ENCODE measurements around the gene LPAR3.

LPAR3 gene

DNA sequence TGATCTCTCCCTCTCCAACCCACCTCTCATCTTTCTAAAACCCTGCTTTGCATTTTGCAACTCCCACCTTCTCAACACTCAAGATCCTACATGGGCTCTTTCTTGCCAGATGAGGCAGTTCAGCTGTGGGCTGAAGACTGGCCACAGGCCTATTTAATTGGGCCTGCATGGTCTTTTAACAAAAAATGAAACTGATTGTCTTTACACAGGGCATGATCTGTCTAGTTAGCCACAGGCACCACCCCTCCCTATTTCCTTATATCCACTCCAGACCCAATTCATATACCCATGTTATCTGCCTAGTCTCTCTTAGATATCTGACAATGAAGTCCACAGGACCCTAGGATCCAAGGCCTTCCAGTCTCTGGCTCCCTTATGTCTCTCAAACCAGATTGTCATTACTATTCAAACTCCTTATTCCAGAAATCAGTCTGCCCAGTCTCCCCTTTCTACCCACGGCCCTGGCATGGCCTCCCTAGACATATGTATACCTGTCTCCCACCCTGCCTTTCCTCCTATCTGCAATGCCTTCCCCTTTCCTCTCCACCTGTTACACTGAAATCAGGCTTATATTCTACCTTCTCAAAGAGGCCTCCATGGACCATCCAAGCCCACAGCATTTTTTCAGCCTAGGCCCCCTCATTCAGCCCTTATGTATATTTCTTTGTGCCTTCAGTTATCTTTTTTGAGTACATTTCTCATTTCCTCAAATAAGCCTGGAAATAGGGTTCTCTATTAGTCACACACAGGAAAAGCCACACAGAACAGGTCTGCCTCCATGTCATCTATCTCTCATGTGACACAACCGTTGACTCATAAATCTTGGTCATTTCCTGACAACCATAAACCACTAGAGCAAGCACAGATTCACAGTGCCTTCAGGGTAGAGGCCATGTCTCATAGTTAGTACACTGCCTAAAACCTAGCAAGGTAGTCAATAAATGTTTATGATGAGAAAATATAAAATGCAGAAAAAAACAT lies 39.0 kb downstream of the LPAR3 start:
- H4K8ac ChIP-seq (ENCODE audit: low read depth, low read length): no peak overlapping the region
- no peaks in the 10 kb centered on the region for H3K79me1 ChIP-seq (ENCODE audit: low read length)
- no peaks in the 10 kb centered on the region for H3K4me1 ChIP-seq (ENCODE audit: control insufficient read depth, low read depth, low read length)
- H3K56ac ChIP-seq (ENCODE audit: low read length): no peak overlapping the region
- H3K4ac ChIP-seq (ENCODE audit: low read depth, low read length): no peak overlapping the region
- H3K27ac ChIP-seq (ENCODE audit: low read depth, low read length): no peak overlapping the region
- no peak overlapping the region for H2BK15ac ChIP-seq (replicated peaks; ENCODE audit: low read depth)
- H3K36me3 ChIP-seq (ENCODE audit: control insufficient read depth, insufficient read depth, low read length): no peaks in the 10 kb centered on the region
- H3K4me2 ChIP-seq (ENCODE audit: low read length): no peak overlapping the region
- no peak overlapping the region for H3K23ac ChIP-seq (ENCODE audit: low read length)
- no peak for DNase-seq
- no peak overlapping the region for H3K4me3 ChIP-seq (ENCODE audit: low read length)
- H3K79me2 ChIP-seq (ENCODE audit: control insufficient read depth, insufficient read depth, low read length): no peaks in the 10 kb centered on the region
- no peak overlapping the region for H3K18ac ChIP-seq (ENCODE audit: low read length)
- WGBS (ENCODE audit: extremely low coverage, insufficient coverage, low lambda C conversion rate): no CpG with 5 or more reads among the region's 2 CpGs
- no peak overlapping the region for H4K5ac ChIP-seq (ENCODE audit: low read length)
- no peak overlapping the region for H2BK120ac ChIP-seq (ENCODE audit: low read depth, low read length)
- no peak overlapping the region for H3K9ac ChIP-seq (ENCODE audit: low read length)
- H2AK5ac ChIP-seq (ENCODE audit: low read length): no peak overlapping the region
- H3K27me3 ChIP-seq (ENCODE audit: insufficient read depth, low read length, poor library complexity): no peaks in the 10 kb centered on the region
- no peak overlapping the region for H2BK5ac ChIP-seq (ENCODE audit: low read length)

DNA sequence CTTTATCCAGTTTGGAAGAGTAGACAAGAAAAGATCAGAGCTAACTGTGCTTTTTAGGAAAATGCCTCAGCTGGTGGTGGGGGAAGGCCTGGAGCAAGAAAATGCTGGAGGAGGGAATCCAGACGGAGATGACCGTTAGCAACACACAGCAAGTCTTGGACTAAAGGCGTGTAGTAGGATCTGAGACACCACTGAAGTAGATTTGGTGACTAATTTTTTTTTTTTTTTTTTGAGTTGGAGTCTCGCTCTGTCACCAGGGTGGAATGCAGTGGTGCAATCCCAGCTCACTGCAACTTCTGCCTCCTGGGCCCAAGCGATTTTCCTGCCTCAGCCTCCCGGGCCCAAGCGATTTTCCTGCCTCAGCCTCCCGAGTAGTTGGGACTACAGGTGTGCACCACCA lies 41.2 kb downstream of the LPAR3 start:
- Histone ChIP-seq H3K79me2 (ENCODE audit: control insufficient read depth, insufficient read depth, low read length) (no peaks in the 10 kb centered on the region), H3K18ac (ENCODE audit: low read length) (no peak overlapping the region), H3K23ac (ENCODE audit: low read length) (no peak overlapping the region), H3K79me1 (ENCODE audit: low read length) (no peaks in the 10 kb centered on the region), H4K8ac (ENCODE audit: low read depth, low read length) (no peak overlapping the region), H3K4me2 (ENCODE audit: low read length) (no peak overlapping the region), H3K36me3 (ENCODE audit: control insufficient read depth, insufficient read depth, low read length) (no peaks in the 10 kb centered on the region), H2BK15ac (replicated peaks; ENCODE audit: low read depth) (no peak overlapping the region), H3K9ac (ENCODE audit: low read length) (no peak overlapping the region), H2AK5ac (ENCODE audit: low read length) (no peak overlapping the region), H3K4ac (ENCODE audit: low read depth, low read length) (no peak overlapping the region), H2BK5ac (ENCODE audit: low read length) (no peak overlapping the region), H4K5ac (ENCODE audit: low read length) (no peak overlapping the region), H3K56ac (ENCODE audit: low read length) (no peak overlapping the region), H3K4me3 (ENCODE audit: low read length) (no peak overlapping the region), H3K27ac (ENCODE audit: low read depth, low read length) (no peak overlapping the region), H3K4me1 (ENCODE audit: control insufficient read depth, low read depth, low read length) (no peaks in the 10 kb centered on the region), H2BK120ac (ENCODE audit: low read depth, low read length) (no peak overlapping the region), H3K27me3 (ENCODE audit: insufficient read depth, low read length, poor library complexity) (no peaks in the 10 kb centered on the region)
- DNase-seq: no peak
- no CpG with 5 or more reads among the region's 8 CpGs for WGBS (ENCODE audit: extremely low coverage, insufficient coverage, low lambda C conversion rate)

DNA sequence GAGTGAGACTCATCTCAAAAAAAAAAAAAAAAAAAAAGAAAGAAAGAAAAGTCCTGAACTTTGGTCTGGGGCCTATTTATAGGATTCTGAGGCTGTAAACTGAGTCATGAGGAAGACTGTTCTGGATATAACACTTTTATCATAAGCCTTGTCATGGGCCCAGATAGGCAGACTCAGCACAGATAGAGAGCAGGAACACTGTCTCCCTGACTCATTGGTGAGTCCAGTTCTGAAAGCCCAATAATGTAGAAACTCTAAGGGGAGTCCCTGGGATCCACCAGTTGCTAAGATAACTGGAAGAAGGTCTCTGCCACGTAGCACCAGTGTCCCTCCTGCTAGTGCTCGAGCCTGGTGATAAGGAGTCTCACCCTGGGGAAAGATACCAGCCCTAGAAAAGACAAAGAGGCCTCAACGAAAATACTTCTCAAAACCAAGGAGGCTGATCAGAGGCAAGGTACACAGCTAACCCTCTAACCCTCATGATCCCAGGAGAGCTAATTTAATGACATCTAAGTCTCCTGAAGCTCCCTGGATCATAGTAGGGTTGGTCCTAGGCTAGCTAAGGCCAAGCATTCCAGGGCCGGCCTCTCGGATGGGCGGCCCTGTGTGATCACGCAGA lies 43.5 kb downstream of the LPAR3 start:
- WGBS (ENCODE audit: extremely low coverage, insufficient coverage, low lambda C conversion rate): no CpG with 5 or more reads among the region's 7 CpGs
- H3K79me2 ChIP-seq (ENCODE audit: control insufficient read depth, insufficient read depth, low read length): no peaks in the 10 kb centered on the region

DNA sequence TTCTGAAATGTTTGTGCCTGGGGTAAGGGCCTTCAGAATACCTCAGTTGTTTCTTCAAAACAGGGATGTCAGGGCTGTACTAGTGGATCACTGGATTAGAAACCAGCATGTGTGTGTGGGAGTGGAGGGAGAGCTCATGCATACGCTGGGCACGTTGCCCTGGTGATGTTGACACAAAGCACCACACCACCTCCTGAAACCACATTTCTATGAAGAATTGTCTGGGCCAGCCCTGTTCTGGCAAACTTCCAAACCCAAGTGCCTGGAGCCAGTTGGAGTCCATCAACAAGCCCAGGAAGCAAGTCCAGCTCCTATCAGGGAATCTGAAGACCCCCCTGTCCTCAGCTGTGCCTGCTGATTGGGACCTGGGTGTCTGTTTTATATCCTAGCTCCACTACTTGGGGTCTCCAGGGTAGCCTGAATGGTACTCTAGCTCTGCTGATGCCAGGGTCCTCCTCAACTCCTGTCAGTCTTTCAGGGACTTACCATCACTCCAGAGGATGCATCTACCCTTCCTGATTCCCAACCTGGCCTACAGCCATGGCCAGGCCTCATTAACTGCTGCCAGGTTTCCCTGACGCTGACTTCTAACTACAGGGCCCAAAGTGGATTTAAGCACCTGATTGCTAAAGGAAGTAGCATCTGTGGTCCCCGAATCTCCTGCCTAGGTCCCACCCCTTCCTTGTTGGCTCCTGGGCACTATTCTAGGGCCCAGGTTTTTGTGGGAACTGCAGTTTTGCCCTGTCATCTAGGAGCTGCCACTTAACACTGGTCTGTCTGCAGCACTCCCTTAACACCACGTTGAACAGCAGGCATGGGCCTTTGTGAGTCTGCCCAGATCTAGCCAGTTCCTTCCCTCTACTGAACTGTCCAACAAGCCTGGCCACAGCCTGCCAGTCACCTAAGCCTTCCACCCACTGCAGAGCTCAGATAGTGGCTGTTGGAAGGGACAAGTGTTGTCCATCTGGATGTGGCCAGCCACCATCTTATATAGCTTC lies 45.5 kb downstream of the LPAR3 start:
- Histone ChIP-seq H3K36me3 (ENCODE audit: control insufficient read depth, insufficient read depth, low read length) (no peaks in the 10 kb centered on the region), H4K8ac (ENCODE audit: low read depth, low read length) (no peak overlapping the region), H3K4me1 (ENCODE audit: control insufficient read depth, low read depth, low read length) (no peaks in the 10 kb centered on the region), H3K4me2 (ENCODE audit: low read length) (no peak overlapping the region), H3K4me3 (ENCODE audit: low read length) (no peak overlapping the region), H2AK5ac (ENCODE audit: low read length) (no peak overlapping the region), H2BK15ac (replicated peaks; ENCODE audit: low read depth) (no peak overlapping the region), H2BK5ac (ENCODE audit: low read length) (no peak overlapping the region), H3K27ac (ENCODE audit: low read depth, low read length) (no peak overlapping the region), H3K79me2 (ENCODE audit: control insufficient read depth, insufficient read depth, low read length) (no peaks in the 10 kb centered on the region), H3K79me1 (ENCODE audit: low read length) (no peaks in the 10 kb centered on the region), H3K23ac (ENCODE audit: low read length) (no peak overlapping the region), H3K4ac (ENCODE audit: low read depth, low read length) (no peak overlapping the region), H2BK120ac (ENCODE audit: low read depth, low read length) (no peak overlapping the region), H3K9ac (ENCODE audit: low read length) (no peak overlapping the region), H3K18ac (ENCODE audit: low read length) (no peak overlapping the region), H4K5ac (ENCODE audit: low read length) (no peak overlapping the region), H3K56ac (ENCODE audit: low read length) (no peak overlapping the region), H3K27me3 (ENCODE audit: insufficient read depth, low read length, poor library complexity) (no peaks in the 10 kb centered on the region)
- DNase-seq: peak; percentile 10
- WGBS (ENCODE audit: extremely low coverage, insufficient coverage, low lambda C conversion rate): no CpG with 5 or more reads among the region's 5 CpGs

More for the DNA sequence above, 43.5 kb downstream of the LPAR3 start:
- peak; percentile 23 for DNase-seq
- H3K4me3 ChIP-seq (ENCODE audit: low read length): no peak overlapping the region
- H4K8ac ChIP-seq (ENCODE audit: low read depth, low read length): no peak overlapping the region
- no peak overlapping the region for H3K56ac ChIP-seq (ENCODE audit: low read length)
- H2BK120ac ChIP-seq (ENCODE audit: low read depth, low read length): no peak overlapping the region
- no peak overlapping the region for H2AK5ac ChIP-seq (ENCODE audit: low read length)
- no peak overlapping the region for H3K18ac ChIP-seq (ENCODE audit: low read length)
- H3K27ac ChIP-seq (ENCODE audit: low read depth, low read length): no peak overlapping the region
- no peak overlapping the region for H3K9ac ChIP-seq (ENCODE audit: low read length)
- no peaks in the 10 kb centered on the region for H3K36me3 ChIP-seq (ENCODE audit: control insufficient read depth, insufficient read depth, low read length)
- H3K4me2 ChIP-seq (ENCODE audit: low read length): no peak overlapping the region
- H3K4ac ChIP-seq (ENCODE audit: low read depth, low read length): no peak overlapping the region
- H3K27me3 ChIP-seq (ENCODE audit: insufficient read depth, low read length, poor library complexity): no peaks in the 10 kb centered on the region
- no peaks in the 10 kb centered on the region for H3K79me1 ChIP-seq (ENCODE audit: low read length)
- no peak overlapping the region for H2BK5ac ChIP-seq (ENCODE audit: low read length)
- no peaks in the 10 kb centered on the region for H3K4me1 ChIP-seq (ENCODE audit: control insufficient read depth, low read depth, low read length)
- no peak overlapping the region for H3K23ac ChIP-seq (ENCODE audit: low read length)
- no peak overlapping the region for H4K5ac ChIP-seq (ENCODE audit: low read length)
- no peak overlapping the region for H2BK15ac ChIP-seq (replicated peaks; ENCODE audit: low read depth)

DNA sequence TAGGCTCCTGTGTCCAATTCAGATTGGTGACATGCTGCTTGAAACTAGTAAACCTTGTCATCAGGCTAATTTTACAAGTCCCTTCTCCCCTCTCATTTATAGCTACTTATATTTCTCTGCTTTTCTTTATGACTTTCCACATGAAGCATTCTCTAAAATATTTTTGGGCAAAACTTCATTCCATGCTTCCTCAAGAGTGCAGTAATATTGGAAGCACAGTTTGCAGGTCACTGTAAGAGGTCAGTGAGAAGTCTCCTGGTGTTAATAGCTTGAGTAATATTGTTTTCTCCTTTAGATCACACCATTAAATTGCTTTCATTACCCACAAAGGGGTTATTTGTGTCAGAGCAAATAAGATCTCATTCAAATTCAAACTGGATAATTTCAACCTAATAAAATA lies 46.6 kb downstream of the LPAR3 start:
- no peak overlapping the region for H3K27ac ChIP-seq (ENCODE audit: low read depth, low read length)
- H3K4ac ChIP-seq (ENCODE audit: low read depth, low read length): no peak overlapping the region
- no peak overlapping the region for H3K23ac ChIP-seq (ENCODE audit: low read length)
- no peak overlapping the region for H3K4me2 ChIP-seq (ENCODE audit: low read length)
- H2BK15ac ChIP-seq (replicated peaks; ENCODE audit: low read depth): no peak overlapping the region
- no peaks in the 10 kb centered on the region for H3K36me3 ChIP-seq (ENCODE audit: control insufficient read depth, insufficient read depth, low read length)
- no peak for DNase-seq
- no peak overlapping the region for H4K5ac ChIP-seq (ENCODE audit: low read length)
- H3K4me3 ChIP-seq (ENCODE audit: low read length): no peak overlapping the region
- no peak overlapping the region for H3K56ac ChIP-seq (ENCODE audit: low read length)
- no peaks in the 10 kb centered on the region for H3K4me1 ChIP-seq (ENCODE audit: control insufficient read depth, low read depth, low read length)
- no peak overlapping the region for H2BK120ac ChIP-seq (ENCODE audit: low read depth, low read length)
- H3K79me1 ChIP-seq (ENCODE audit: low read length): no peaks in the 10 kb centered on the region
- no peaks in the 10 kb centered on the region for H3K27me3 ChIP-seq (ENCODE audit: insufficient read depth, low read length, poor library complexity)
- H2BK5ac ChIP-seq (ENCODE audit: low read length): no peak overlapping the region
- H3K18ac ChIP-seq (ENCODE audit: low read length): no peak overlapping the region
- no peaks in the 10 kb centered on the region for H3K79me2 ChIP-seq (ENCODE audit: control insufficient read depth, insufficient read depth, low read length)
- no peak overlapping the region for H2AK5ac ChIP-seq (ENCODE audit: low read length)
- no peak overlapping the region for H3K9ac ChIP-seq (ENCODE audit: low read length)
- no peak overlapping the region for H4K8ac ChIP-seq (ENCODE audit: low read depth, low read length)
